H9 (cell line): ENCODE data around the gene DYRK1A. TPM values are rescaled to one million over a fixed set of nuclear protein-coding genes. Genes with fewer than 3 reads are reported as not detected.

Experiments used
- DNase-seq: peaks from one replicate; pipeline ENCODE4 v3.0.0-alpha.2; 2017
- H2AFZ ChIP-seq: one replicate; pipeline ENCODE4 v1.6.1; 2013; ENCODE audit warnings: mild to moderate bottlenecking, low read length, control low read depth, moderate library complexity
- H2AK5ac ChIP-seq: 2 replicates; pipeline ENCODE4 v1.6.1; 2013; ENCODE audit warnings: low read length, control low read depth, mixed read lengths; ENCODE audit not compliant: insufficient read length
- H2BK120ac ChIP-seq: one replicate; pipeline ENCODE4 v1.6.1; 2013; ENCODE audit warnings: low read depth, mild to moderate bottlenecking, low read length, control low read depth, inconsistent platforms; ENCODE audit not compliant: poor library complexity, severe bottlenecking
- H2BK12ac ChIP-seq: 2 replicates; pipeline ENCODE4 v1.6.1; 2013; ENCODE audit warnings: low read length, control low read depth, mixed read lengths, low read depth; ENCODE audit not compliant: insufficient read length
- H2BK15ac ChIP-seq: 2 replicates; pipeline ENCODE4 v1.6.1; 2013; ENCODE audit warnings: low read depth, low read length, control low read depth
- H2BK20ac ChIP-seq: one replicate; pipeline ENCODE4 v1.6.1; 2013; ENCODE audit warnings: low read depth, mild to moderate bottlenecking, low read length, control low read depth, inconsistent platforms; ENCODE audit not compliant: poor library complexity, severe bottlenecking
- H2BK5ac ChIP-seq: 2 replicates; pipeline ENCODE4 v1.6.1; 2013; ENCODE audit warnings: low read length, control low read depth, mixed read lengths; ENCODE audit not compliant: insufficient read length
- H3K14ac ChIP-seq: 2 replicates; pipeline ENCODE4 v1.6.1; 2013; ENCODE audit warnings: low read length, control low read depth; ENCODE audit not compliant: insufficient read depth
- H3K18ac ChIP-seq: 2 replicates; pipeline ENCODE4 v1.6.1; 2013; ENCODE audit warnings: low read depth, mild to moderate bottlenecking, mixed read lengths, low read length, control low read depth; ENCODE audit not compliant: insufficient read length
- H3K23ac ChIP-seq: 2 replicates; pipeline ENCODE4 v1.6.1; 2013; ENCODE audit warnings: low read length, control low read depth, mixed read lengths, low read depth; ENCODE audit not compliant: insufficient read length
- H3K23me2 ChIP-seq: 2 replicates; pipeline ENCODE4 v1.6.1; 2013; ENCODE audit warnings: low read depth, mild to moderate bottlenecking, mixed read lengths, low read length, control low read depth; ENCODE audit not compliant: insufficient read length, poor library complexity, severe bottlenecking
- H3K27ac ChIP-seq: 2 replicates; pipeline ENCODE4 v1.5.1; 2013; ENCODE audit warnings: low read length, control low read depth, mixed read lengths, low read depth; ENCODE audit not compliant: insufficient read length
- H3K27me3 ChIP-seq: 2 replicates; pipeline ENCODE4 v1.6.1; 2013; ENCODE audit warnings: low read length, control low read depth, inconsistent platforms; ENCODE audit not compliant: insufficient read depth
- H3K4ac ChIP-seq: 2 replicates; pipeline ENCODE4 v1.6.1; 2013; ENCODE audit warnings: low read depth, mild to moderate bottlenecking, control low read depth, inconsistent platforms, low read length, moderate library complexity
- H3K4me1 ChIP-seq: 2 replicates; pipeline ENCODE4 v1.6.1; 2013; ENCODE audit warnings: low read length, control low read depth, inconsistent platforms; ENCODE audit not compliant: insufficient read depth
- H3K4me2 ChIP-seq: 2 replicates; pipeline ENCODE4 v1.6.1; 2013; ENCODE audit warnings: low read length, control low read depth, mixed read lengths; ENCODE audit not compliant: insufficient read length, insufficient read depth
- H3K56ac ChIP-seq: 2 replicates; pipeline ENCODE4 v1.6.1; 2013; ENCODE audit warnings: low read depth, mild to moderate bottlenecking, mixed read lengths, low read length, control low read depth; ENCODE audit not compliant: insufficient read length
- H3K79me1 ChIP-seq: 2 replicates; pipeline ENCODE4 v1.6.1; 2013; ENCODE audit warnings: low read depth, mild to moderate bottlenecking, moderate library complexity, low read length, control low read depth, inconsistent platforms; ENCODE audit not compliant: insufficient read depth, poor library complexity, severe bottlenecking
- H3K79me2 ChIP-seq: 2 replicates; pipeline ENCODE4 v1.6.1; 2013; ENCODE audit warnings: low read length, control low read depth, inconsistent platforms; ENCODE audit not compliant: insufficient read depth
- H3K9ac ChIP-seq: 2 replicates; pipeline ENCODE4 v1.6.1; 2013; ENCODE audit warnings: low read length, control low read depth, mixed read lengths; ENCODE audit not compliant: insufficient read length; ENCODE audit errors: extremely low read depth
- H3K9me3 ChIP-seq: one replicate; pipeline ENCODE4 v1.6.1; 2013; ENCODE audit warnings: low read depth, low read length, inconsistent platforms; ENCODE audit not compliant: control insufficient read depth
- H3T11ph ChIP-seq: one replicate; pipeline ENCODE4 v1.6.1; 2013; ENCODE audit warnings: mild to moderate bottlenecking, low read length, control low read depth, inconsistent platforms
- H4K20me1 ChIP-seq: one replicate; pipeline ENCODE4 v1.6.1; 2013; ENCODE audit not compliant: control insufficient read depth, insufficient read length, insufficient read depth
- H4K5ac ChIP-seq: 2 replicates; pipeline ENCODE4 v1.6.1; 2013; ENCODE audit warnings: low read depth, mild to moderate bottlenecking, mixed read lengths, low read length, control low read depth; ENCODE audit not compliant: insufficient read length
- H4K8ac ChIP-seq: replicated peaks from 2 replicates; pipeline ENCODE4 v1.6.1; 2013; ENCODE audit warnings: low read length, control low read depth, mixed read lengths, low read depth; ENCODE audit not compliant: insufficient read length
- H4K91ac ChIP-seq: 2 replicates; pipeline ENCODE4 v1.6.1; 2013; ENCODE audit warnings: low read depth, mild to moderate bottlenecking, moderate library complexity, mixed read lengths, low read length, control low read depth; ENCODE audit not compliant: insufficient read length
- H3K27ac Mint-ChIP-seq, 3 experiments: 2 replicates in 2 of 3; 3 replicates in 1 of 3; pipeline ENCODE4 v1.8.0; 2020 to 2021; ENCODE audit warnings: mixed read lengths in 3 of 3, mild to moderate bottlenecking in 1 of 3, moderate library complexity in 1 of 3
- H3K27me3 Mint-ChIP-seq: 2 replicates; pipeline ENCODE4 v1.8.0; 2021; ENCODE audit warnings: low read depth, mild to moderate bottlenecking, moderate library complexity, mixed read lengths
- H3K36me3 Mint-ChIP-seq, 3 experiments: 2 replicates in 2 of 3; 3 replicates in 1 of 3; pipeline ENCODE4 v1.8.0; 2020 to 2021; ENCODE audit warnings: low read depth in 3 of 3, mixed read lengths in 3 of 3; ENCODE audit not compliant: insufficient read depth in 1 of 3
- H3K4me1 Mint-ChIP-seq, 2 experiments: 2 replicates each; pipeline ENCODE4 v1.8.0; 2020; ENCODE audit warnings: mixed read lengths in 2 of 2
- H3K4me3 Mint-ChIP-seq, 2 experiments: 2 replicates in 1 of 2; 3 replicates in 1 of 2; pipeline ENCODE4 v1.8.0; 2020 to 2021; ENCODE audit warnings: mild to moderate bottlenecking in 2 of 2, mixed read lengths in 2 of 2, moderate library complexity in 1 of 2
- H3K9me3 Mint-ChIP-seq, 2 experiments: 2 replicates in 1 of 2; 3 replicates in 1 of 2; pipeline ENCODE4 v1.8.0; 2020; ENCODE audit warnings: mild to moderate bottlenecking in 2 of 2, mixed read lengths in 2 of 2, moderate library complexity in 1 of 2
- WGBS: extraction: QIAGEN DNeasy Blood & Tissue Kit; methylation state at CpG from one replicate; pipeline ENCODE4 v1.1.7; 2013; ENCODE audit warnings: missing lambda C conversion rate, low lambda C conversion rate, mixed read lengths; ENCODE audit not compliant: insufficient read length; ENCODE audit errors: extremely low coverage; 5-methylcytosine and 5-hydroxymethylcytosine counted together
- total RNA-seq: library from RNA; stranded (reverse); gene quantifications from 2 replicates; pipeline ENCODE4 v1.2.1, GENCODE V29; 2021
- TF ChIP-seq, protein P1 (sequence below): fragments of 200-600 bp; sonication (generic); conservative IDR thresholded peaks from 3 replicates; pipeline ENCODE4 v1.8.0; 2021; ENCODE audit warnings: antibody characterized with exemption, mild to moderate bottlenecking

The DYRK1A gene
- total RNA-seq, 1 experiment from 2014 or later: 73.6 TPM

DNA sequence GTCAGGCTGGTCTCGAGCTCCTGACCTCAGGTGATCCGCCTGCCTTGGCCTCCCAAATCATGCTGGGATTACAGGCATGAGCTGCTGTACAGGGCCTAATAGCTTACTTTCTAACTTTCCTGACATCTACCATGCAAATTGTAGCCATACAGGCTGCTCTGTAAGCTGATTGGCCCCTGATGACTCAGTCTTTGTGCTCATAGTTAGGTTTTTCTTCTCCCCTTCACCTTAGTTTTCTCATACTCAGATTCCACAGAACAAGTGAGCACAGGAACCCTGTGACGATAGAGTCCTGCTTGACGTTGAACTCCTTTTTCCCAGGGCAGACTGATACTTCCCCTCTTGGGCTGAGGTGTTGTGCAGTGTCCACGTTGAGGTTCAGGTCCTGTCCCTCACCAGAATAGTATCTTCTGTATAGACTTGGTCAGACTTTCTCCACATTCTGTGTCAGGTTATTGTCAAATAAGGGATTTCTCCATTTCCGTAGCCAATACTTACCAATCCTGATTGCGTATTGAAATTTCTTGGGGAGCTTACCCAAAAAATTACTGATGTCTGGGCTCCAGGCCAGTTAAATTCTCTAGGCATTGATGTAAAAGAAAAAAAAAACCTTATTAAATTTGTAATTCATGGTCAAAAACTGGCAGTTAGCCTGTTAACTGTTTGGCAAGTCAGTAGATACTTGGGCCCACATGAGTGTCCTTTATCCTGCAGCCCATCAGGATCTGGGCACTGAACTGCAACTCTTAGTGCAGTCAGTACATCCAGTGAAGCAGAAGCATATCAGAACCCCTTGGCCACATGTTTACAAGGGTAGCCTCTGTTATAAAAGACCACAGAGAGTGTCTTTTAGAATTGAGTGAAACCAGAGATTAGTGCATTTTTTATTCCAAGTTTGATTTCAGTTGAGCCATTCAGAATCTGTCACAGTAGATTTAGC is 118.2 kb downstream of the DYRK1A start:
- Mint-ChIP-seq H3K4me1 (peaks cover 23 to 25% of the 10 kb centered on the region in 2 experiments), H3K27ac (peak overlapping the region in 2 of 3 experiments; percentile 76 to 94; a peak in 5 of 7 replicates), H3K36me3 (peaks cover 19 to 50% (median 39%) of the 10 kb centered on the region in 3 experiments; a peak in 6 of 7 replicates), H3K9me3 (no peaks in the 10 kb centered on the region), H3K27me3 (no peaks in the 10 kb centered on the region), H3K4me3 (no peak overlapping the region)
- no peaks in the 10 kb centered on the region for H4K20me1 ChIP-seq
- no peak overlapping the region for H3K4ac ChIP-seq
- no peak overlapping the region for H3K14ac ChIP-seq
- no peak overlapping the region for H2BK5ac ChIP-seq
- peaks cover 3% of the 10 kb centered on the region for H3K79me1 ChIP-seq
- no peak for DNase-seq
- H3K4me1 ChIP-seq: peaks cover 3% of the 10 kb centered on the region; the same call in 1 of the 2 replicates
- H4K8ac ChIP-seq: no peak overlapping the region
- no peak overlapping the region for H3K18ac ChIP-seq
- H3K27me3 ChIP-seq: no peaks in the 10 kb centered on the region
- no peak overlapping the region for H3K4me2 ChIP-seq
- H3K56ac ChIP-seq: no peak overlapping the region
- H3T11ph ChIP-seq: no peak overlapping the region
- no peak overlapping the region for H2BK120ac ChIP-seq
- no peak overlapping the region for H4K91ac ChIP-seq
- no peak overlapping the region for H2AFZ ChIP-seq
- H2AK5ac ChIP-seq: no peak overlapping the region
- H3K9me3 ChIP-seq: no peaks in the 10 kb centered on the region
- H2BK20ac ChIP-seq: no peak overlapping the region
- TF ChIP-seq, protein P1, sequence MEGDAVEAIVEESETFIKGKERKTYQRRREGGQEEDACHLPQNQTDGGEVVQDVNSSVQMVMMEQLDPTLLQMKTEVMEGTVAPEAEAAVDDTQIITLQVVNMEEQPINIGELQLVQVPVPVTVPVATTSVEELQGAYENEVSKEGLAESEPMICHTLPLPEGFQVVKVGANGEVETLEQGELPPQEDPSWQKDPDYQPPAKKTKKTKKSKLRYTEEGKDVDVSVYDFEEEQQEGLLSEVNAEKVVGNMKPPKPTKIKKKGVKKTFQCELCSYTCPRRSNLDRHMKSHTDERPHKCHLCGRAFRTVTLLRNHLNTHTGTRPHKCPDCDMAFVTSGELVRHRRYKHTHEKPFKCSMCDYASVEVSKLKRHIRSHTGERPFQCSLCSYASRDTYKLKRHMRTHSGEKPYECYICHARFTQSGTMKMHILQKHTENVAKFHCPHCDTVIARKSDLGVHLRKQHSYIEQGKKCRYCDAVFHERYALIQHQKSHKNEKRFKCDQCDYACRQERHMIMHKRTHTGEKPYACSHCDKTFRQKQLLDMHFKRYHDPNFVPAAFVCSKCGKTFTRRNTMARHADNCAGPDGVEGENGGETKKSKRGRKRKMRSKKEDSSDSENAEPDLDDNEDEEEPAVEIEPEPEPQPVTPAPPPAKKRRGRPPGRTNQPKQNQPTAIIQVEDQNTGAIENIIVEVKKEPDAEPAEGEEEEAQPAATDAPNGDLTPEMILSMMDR: no peak
- no peak overlapping the region for H3K23ac ChIP-seq
- no CpG with 5 or more reads among the region's 7 CpGs for WGBS
- no peak overlapping the region for H2BK15ac ChIP-seq
- H3K27ac ChIP-seq: no peak overlapping the region
- H3K79me2 ChIP-seq: no peaks in the 10 kb centered on the region; the same call in 1 of the 2 replicates
- H2BK12ac ChIP-seq: no peak overlapping the region
- no peaks in the 10 kb centered on the region for H3K23me2 ChIP-seq
- no peak overlapping the region for H4K5ac ChIP-seq
- no peak overlapping the region for H3K9ac ChIP-seq
